Smooth muscle cell (in vitro differentiated cells): ENCODE results near the gene ZNF74. TPM values are rescaled to one million over a fixed set of nuclear protein-coding genes. Genes with fewer than 3 reads are reported as not detected.

Experiments
- DNase-seq: peaks from one replicate; lab custom pipeline; 2025; ENCODE audit not compliant: unreplicated experiment; lab: John Stamatoyannopoulos, UW
- H2AFZ ChIP-seq: fragments of 200-600 bp; sonication (generic); 2 replicates; pipeline ENCODE4 v1.6.0; 2016; ENCODE audit warnings: antibody characterized with exemption, low read depth, mild to moderate bottlenecking
- H3F3A ChIP-seq: fragments of 200-600 bp; sonication (generic); 2 replicates; pipeline ENCODE4 v1.6.0; 2017; ENCODE audit warnings: antibody characterized with exemption, low read depth
- H3K27ac ChIP-seq: fragments of 200-600 bp; sonication (generic); 2 replicates; pipeline ENCODE4 v1.5.1; 2016; ENCODE audit warnings: low read depth, mild to moderate bottlenecking
- H3K27me3 ChIP-seq: fragments of 200-600 bp; sonication (generic); 2 replicates; pipeline ENCODE4 v1.6.1; 2016; ENCODE audit warnings: low read depth, mild to moderate bottlenecking
- H3K36me3 ChIP-seq: fragments of 200-600 bp; sonication (generic); 2 replicates; pipeline ENCODE4 v1.5.1; 2016; ENCODE audit warnings: low read depth
- H3K4me1 ChIP-seq: fragments of 200-600 bp; sonication (generic); 2 replicates; pipeline ENCODE4 v1.5.1; 2016; ENCODE audit warnings: low read depth
- H3K4me2 ChIP-seq: fragments of 200-600 bp; sonication (generic); 2 replicates; pipeline ENCODE4 v1.6.0; 2016; ENCODE audit warnings: mild to moderate bottlenecking
- H3K4me3 ChIP-seq: fragments of 200-600 bp; sonication (generic); 2 replicates; pipeline ENCODE4 v1.5.1; 2016; ENCODE audit warnings: mild to moderate bottlenecking
- H3K79me2 ChIP-seq: fragments of 200-600 bp; sonication (generic); 2 replicates; pipeline ENCODE4 v1.6.0; 2016; ENCODE audit warnings: low read depth, mild to moderate bottlenecking
- H3K9ac ChIP-seq: fragments of 200-600 bp; sonication (generic); 2 replicates; pipeline ENCODE4 v1.6.0; 2016; ENCODE audit warnings: low read depth
- H3K9me3 ChIP-seq: fragments of 200-600 bp; sonication (generic); replicated peaks from 2 replicates; pipeline ENCODE4 v1.5.1; 2016; ENCODE audit warnings: low read depth
- H4K20me1 ChIP-seq: fragments of 200-600 bp; sonication (generic); 2 replicates; pipeline ENCODE4 v1.6.0; 2016; ENCODE audit warnings: low read depth
- WGBS: methylation state at CpG from one replicate; pipeline ENCODE4 v1.1.7; 2016; ENCODE audit warnings: low lambda C conversion rate; 5-methylcytosine and 5-hydroxymethylcytosine counted together
- polyA plus RNA-seq: library from polyadenylated mRNA; unstranded; fragments of >200 nt; fragmentation: Nextera tagmentation; extraction: Ambion mirVana; gene quantifications from 2 replicates; pipeline ENCODE4 v1.2.1, GENCODE V29; 2016
- total RNA-seq: library from RNA; depleted of rRNA; stranded (reverse); fragments of >200 nt; gene quantifications from 2 replicates; pipeline ENCODE4 v1.2.3, GENCODE V29; 2014
- TF ChIP-seq, protein P1 (sequence below): fragments of 200-600 bp; sonication (generic); IDR thresholded peaks from 2 replicates; pipeline ENCODE4 v1.5.1; 2017; ENCODE audit warnings: borderline replicate concordance, mild to moderate bottlenecking, antibody characterized with exemption; ENCODE audit not compliant: insufficient read depth, poor library complexity, severe bottlenecking

The ZNF74 gene
- total and polyA plus RNA-seq, 2 experiments from 2014 or later: 11.8 to 14.3 TPM

DNA sequence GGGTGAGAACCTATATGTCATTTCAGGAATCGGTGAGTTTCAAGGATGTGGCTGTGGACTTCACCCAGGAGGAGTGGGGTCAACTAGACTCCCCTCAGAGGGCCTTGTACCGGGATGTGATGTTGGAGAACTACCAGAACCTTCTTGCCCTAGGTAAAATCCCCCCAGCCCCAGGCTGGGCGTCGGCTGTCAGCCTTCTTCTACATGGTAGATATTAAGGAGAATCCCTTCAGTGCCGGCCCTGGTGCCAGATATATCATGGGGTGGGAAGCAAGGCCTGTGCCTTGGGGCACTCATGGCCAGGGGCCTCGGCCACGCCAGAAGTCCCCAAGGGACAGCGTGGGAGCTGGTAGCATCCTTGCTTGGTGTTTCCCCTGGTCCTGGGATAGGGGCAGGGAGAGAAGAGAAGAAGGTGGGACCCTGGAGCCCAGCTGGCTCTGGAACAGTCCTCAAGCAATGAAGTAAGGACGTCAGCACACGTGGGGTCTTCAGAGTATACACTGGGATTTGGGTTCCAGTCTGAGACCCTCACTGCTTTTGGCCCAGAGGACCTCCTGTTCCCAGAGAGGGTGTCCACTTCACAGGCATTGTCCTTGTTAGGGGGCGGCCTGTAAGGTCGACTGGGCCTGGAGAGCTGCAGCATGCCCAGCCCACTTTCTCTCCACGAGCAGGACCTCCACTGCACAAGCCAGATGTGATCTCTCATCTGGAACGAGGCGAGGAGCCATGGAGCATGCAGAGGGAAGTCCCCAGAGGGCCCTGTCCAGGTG lies 6.8 kb downstream of the ZNF74 start:
- no peaks in the 10 kb centered on the region for H3K36me3 ChIP-seq
- TF ChIP-seq, protein P1, sequence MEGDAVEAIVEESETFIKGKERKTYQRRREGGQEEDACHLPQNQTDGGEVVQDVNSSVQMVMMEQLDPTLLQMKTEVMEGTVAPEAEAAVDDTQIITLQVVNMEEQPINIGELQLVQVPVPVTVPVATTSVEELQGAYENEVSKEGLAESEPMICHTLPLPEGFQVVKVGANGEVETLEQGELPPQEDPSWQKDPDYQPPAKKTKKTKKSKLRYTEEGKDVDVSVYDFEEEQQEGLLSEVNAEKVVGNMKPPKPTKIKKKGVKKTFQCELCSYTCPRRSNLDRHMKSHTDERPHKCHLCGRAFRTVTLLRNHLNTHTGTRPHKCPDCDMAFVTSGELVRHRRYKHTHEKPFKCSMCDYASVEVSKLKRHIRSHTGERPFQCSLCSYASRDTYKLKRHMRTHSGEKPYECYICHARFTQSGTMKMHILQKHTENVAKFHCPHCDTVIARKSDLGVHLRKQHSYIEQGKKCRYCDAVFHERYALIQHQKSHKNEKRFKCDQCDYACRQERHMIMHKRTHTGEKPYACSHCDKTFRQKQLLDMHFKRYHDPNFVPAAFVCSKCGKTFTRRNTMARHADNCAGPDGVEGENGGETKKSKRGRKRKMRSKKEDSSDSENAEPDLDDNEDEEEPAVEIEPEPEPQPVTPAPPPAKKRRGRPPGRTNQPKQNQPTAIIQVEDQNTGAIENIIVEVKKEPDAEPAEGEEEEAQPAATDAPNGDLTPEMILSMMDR: no peak
- H3K27me3 ChIP-seq: no peaks in the 10 kb centered on the region
- H4K20me1 ChIP-seq: peaks cover 46% of the 10 kb centered on the region
- H3K4me3 ChIP-seq: no peak overlapping the region
- 95% methylated on average over 15 of the region's 15 CpGs for WGBS
- H3K4me2 ChIP-seq: no peak overlapping the region
- peaks cover 29% of the 10 kb centered on the region for H3K79me2 ChIP-seq
- no peaks in the 10 kb centered on the region for H3K9me3 ChIP-seq
- no peak for DNase-seq
- H2AFZ ChIP-seq: no peak overlapping the region
- peaks cover 4% of the 10 kb centered on the region for H3F3A ChIP-seq
- peaks cover under 1% of the 10 kb centered on the region for H3K4me1 ChIP-seq
- no peak overlapping the region for H3K27ac ChIP-seq
- H3K9ac ChIP-seq: no peak overlapping the region

DNA sequence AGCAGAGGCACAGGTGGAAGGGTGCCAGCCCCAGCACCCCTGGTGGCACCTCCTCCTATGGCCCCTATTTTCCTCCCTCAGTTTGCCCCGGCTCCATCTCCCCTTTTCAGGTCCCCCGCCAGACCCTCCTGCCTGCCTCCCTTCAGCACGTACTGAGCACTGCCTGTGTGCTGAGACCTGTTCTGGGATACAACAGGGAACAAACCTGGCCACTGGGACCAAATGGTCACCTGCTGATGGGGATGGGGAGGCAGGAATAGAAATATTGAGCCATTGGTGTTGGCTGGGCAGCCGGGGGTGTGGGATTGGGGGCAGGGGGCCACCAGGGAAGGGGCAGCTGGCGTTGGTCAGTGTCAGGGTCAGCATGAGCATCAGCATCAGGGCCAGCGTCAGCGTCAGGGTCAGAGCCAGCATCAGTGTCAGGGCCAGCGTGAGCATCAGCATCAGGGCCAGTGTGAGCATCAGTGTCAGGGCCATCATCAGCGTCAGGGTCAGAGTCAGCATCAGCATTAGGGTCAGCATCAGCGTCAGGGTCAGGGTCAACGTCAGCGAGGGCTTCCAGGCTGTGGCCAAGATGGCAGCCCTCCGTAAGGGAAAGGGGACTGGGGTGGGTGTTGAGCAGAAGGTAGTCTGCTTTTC lies 7.5 kb downstream of the ZNF74 start:
- 98% methylated on average over 12 of the region's 13 CpGs for WGBS
- H4K20me1 ChIP-seq: peaks cover 40% of the 10 kb centered on the region
- no peak overlapping the region for H3K27ac ChIP-seq

DNA sequence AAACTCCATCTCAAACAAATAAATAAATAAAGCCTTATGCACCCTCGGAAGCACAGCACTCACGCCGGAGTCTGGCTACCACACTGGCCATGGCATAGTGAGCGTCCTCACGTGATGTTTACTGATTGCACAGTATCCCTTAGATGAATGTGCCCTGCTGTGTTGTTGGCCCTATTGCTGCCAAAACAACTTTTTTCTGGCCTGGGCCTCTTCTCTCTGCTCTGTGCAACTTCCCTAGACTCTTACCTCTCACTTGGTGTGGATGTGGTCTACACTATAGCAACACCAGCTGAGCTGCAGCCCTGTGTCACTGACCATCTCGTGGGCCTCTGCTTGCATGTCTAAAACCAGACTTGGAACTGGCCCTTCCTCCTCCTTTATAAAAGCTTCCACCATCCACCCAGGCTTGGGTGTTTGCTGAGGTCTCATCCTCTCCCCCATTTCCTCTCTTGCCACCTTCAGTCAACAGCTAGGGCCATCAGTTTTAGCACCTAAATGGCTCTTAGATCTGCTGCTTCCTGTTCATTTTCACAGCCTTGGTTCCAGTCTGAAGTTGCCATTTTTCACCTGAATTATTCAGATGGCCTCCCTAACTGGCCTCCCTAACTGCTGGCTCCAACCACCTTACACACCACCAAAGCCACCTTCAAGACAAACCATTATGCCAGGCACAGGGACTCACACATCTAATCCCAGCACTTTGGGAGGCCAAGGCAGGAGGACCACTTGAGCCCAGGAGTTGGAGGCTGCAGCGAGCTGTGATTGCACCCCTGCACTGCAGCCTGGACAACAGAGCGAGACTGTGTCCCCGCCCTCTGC lies 9.2 kb downstream of the ZNF74 start:
- Histone ChIP-seq H3K4me1 (no peaks in the 10 kb centered on the region), H3K36me3 (no peaks in the 10 kb centered on the region), H3F3A (no peaks in the 10 kb centered on the region), H3K4me3 (no peak overlapping the region), H3K27me3 (no peaks in the 10 kb centered on the region), H3K79me2 (peaks cover 17% of the 10 kb centered on the region), H2AFZ (no peak overlapping the region), H4K20me1 (peaks cover 26% of the 10 kb centered on the region), H3K4me2 (no peak overlapping the region), H3K9me3 (no peaks in the 10 kb centered on the region), H3K27ac (no peak overlapping the region), H3K9ac (no peak overlapping the region)
- WGBS: 94% methylated on average over 7 of the region's 9 CpGs
- DNase-seq: no peak
- TF ChIP-seq, protein P1: no peak

More for the DNA sequence above, 7.5 kb downstream of the ZNF74 start:
- TF ChIP-seq, protein P1: no peak
- no peak overlapping the region for H3K4me2 ChIP-seq
- H2AFZ ChIP-seq: no peak overlapping the region
- no peaks in the 10 kb centered on the region for H3K36me3 ChIP-seq
- DNase-seq: no peak
- no peaks in the 10 kb centered on the region for H3K4me1 ChIP-seq
- H3K9ac ChIP-seq: no peak overlapping the region
- H3F3A ChIP-seq: no peaks in the 10 kb centered on the region
- peaks cover 27% of the 10 kb centered on the region for H3K79me2 ChIP-seq
- H3K27me3 ChIP-seq: no peaks in the 10 kb centered on the region
- no peaks in the 10 kb centered on the region for H3K9me3 ChIP-seq
- no peak overlapping the region for H3K4me3 ChIP-seq
